Activated T-cell treated with anti-CD3 and anti-CD28 coated beads for 1 hour (primary cell): ENCODE results near the gene CCDC157.

Experiments used
- DNase-seq: peaks from one replicate; pipeline ENCODE4 v3.0.0-alpha.2; 2020; ENCODE audit warnings: low read depth

Gene CCDC157

GRCh38 chr22:30354644-30355043, 2.2 kb upstream of the CCDC157 start:
- no peak for DNase-seq

- DNase-seq: no peak
Measured at GRCh38 chr22:30357236-30357570, 396 bp downstream of the CCDC157 start.

GRCh38 chr22:30357650-30358215, 926 bp downstream of the CCDC157 start:
- DNase-seq: no peak

- DNase-seq: no peak
Measured at GRCh38 chr22:30358541-30358940, 1.7 kb downstream of the CCDC157 start.

GRCh38 chr22:30361916-30362650, 5.3 kb downstream of the CCDC157 start:
- no peak for DNase-seq

GRCh38 chr22:30362651-30363281, 6.0 kb downstream of the CCDC157 start:
- no peak for DNase-seq

- no peak for DNase-seq
Measured at GRCh38 chr22:30365891-30366290, 9.1 kb downstream of the CCDC157 start.

GRCh38 chr22:30368420-30368819, 11.6 kb downstream of the CCDC157 start:
- DNase-seq: no peak

- DNase-seq: no peak
Measured at GRCh38 chr22:30370641-30371230, 13.9 kb downstream of the CCDC157 start.

GRCh38 chr22:30371321-30371720, 14.5 kb downstream of the CCDC157 start:
- no peak for DNase-seq

- no peak for DNase-seq
Measured at GRCh38 chr22:30371981-30372380, 15.2 kb downstream of the CCDC157 start.

GRCh38 chr22:30372915-30373314, 16.1 kb downstream of the CCDC157 start:
- no peak for DNase-seq

- no peak for DNase-seq
Measured at GRCh38 chr22:30373331-30374325, 16.8 kb downstream of the CCDC157 start.

GRCh38 chr22:30375312-30375849, 18.6 kb downstream of the CCDC157 start:
- DNase-seq: no peak

- no peak for DNase-seq
Measured at GRCh38 chr22:30380011-30380410, 23.2 kb downstream of the CCDC157 start.

GRCh38 chr22:30381264-30381663, 24.5 kb downstream of the CCDC157 start:
- DNase-seq: no peak

- no peak for DNase-seq
Measured at GRCh38 chr22:30382340-30382739, 25.5 kb downstream of the CCDC157 start.

- DNase-seq: no peak
Measured at GRCh38 chr22:30383061-30383460, 26.3 kb downstream of the CCDC157 start.

GRCh38 chr22:30385942-30386341, 29.1 kb downstream of the CCDC157 start:
- no peak for DNase-seq

- no peak for DNase-seq
Measured at GRCh38 chr22:30386608-30386959, 29.8 kb downstream of the CCDC157 start.

GRCh38 chr22:30386960-30387827, 30.4 kb downstream of the CCDC157 start, which contains the start of gene RNF215:
Gene RNF215, minus strand, starts transcription at chr22:30387411. Its CDS starts 98 bp downstream, at chr22:30387313.
- peak; percentile 72 for DNase-seq
